ENCODE data around the gene DLG1.

- TF ChIP-seq CTCF (IDR thresholded peaks at IDR 0.05) (no peak), REST (IDR thresholded peaks at IDR 0.05; ENCODE audit: insufficient read depth in 1 of 2, low read depth in 2 of 2, low read length in 1 of 2) (no peak), TCF7L2 (IDR thresholded peaks at IDR 0.05; ENCODE audit: low read depth, low read length) (no peak)
These were observed 37.9 kb upstream of the DLG1 start for GRCh38 chr3:197336348-197336747.
